Activated CD8-positive, alpha-beta memory T cell treated with anti-CD3 and anti-CD28 coated beads for 4 hours (primary cell): ENCODE measurements around the gene GLIPR2.
"Not testable (repeated sequence)": the region's sequence is repeated elsewhere in the genome, so short reads cannot be mapped to it uniquely, and the experiment has no call there.

ENCODE experiments used
- DNase-seq, 2 donors: peaks; one replicate each; pipeline ENCODE4 v3.0.0-alpha.2; 2020; ENCODE audit warnings: low read depth in 2 of 2

Gene GLIPR2, protein sequence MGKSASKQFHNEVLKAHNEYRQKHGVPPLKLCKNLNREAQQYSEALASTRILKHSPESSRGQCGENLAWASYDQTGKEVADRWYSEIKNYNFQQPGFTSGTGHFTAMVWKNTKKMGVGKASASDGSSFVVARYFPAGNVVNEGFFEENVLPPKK

DNA sequence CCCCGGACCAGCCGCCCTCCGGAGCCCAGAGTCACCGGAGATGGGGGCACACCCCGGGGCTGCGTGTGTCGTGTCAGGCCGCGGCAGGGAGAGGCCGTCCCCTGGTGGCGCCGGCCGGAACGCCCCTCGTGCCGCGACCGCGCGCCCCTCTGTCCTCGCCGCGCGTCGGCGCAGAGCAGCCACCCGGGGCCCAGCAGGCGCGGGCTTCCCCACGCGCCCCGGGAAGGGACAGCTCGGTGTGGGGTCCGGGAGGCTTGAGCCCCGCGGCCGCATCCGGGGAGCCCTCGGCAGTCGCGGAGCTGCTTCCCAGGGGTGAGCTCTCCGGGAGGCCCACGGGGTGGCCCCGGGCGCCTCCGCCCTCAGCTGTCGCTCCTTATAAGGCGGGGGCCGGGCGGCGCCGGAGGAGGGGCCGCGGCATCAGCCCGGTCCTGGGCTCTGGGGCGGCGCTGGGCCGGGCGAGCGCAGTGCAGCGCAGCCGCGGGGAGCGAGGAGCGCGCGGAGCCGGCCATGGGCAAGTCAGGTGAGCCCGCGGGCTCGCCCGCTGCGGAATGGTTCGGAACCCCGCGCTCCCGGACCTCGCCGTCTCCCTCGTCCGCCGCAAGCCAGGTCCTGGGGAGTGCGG, at the start of gene GLIPR2:
Gene GLIPR2 (plus strand): TSS at position 462 of the 622 bp plus-strand sequence. CDS start 46 bp downstream, at position 508.
- DNase-seq, result peak; percentile 36 to 63

DNA sequence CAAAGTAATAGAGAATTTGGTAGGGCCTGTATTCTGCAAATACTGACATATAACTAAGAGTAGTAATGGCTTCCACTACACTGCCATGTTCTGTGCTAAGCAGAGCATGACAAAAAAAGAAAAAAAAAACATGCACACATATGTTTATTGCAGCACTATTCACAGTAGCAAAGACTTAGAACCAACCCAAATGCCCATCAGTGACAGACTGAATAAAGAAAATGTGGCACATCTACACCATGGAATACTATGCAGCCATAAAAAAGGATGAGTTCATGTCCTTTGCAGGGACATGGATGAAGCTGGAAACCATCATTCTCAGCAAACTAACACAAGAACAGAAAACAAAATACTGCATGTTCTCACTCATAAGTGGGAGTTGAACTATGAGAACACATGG, 49.5 kb upstream of the GLIPR2 start:
- DNase-seq, result not testable (repeated sequence)

DNA sequence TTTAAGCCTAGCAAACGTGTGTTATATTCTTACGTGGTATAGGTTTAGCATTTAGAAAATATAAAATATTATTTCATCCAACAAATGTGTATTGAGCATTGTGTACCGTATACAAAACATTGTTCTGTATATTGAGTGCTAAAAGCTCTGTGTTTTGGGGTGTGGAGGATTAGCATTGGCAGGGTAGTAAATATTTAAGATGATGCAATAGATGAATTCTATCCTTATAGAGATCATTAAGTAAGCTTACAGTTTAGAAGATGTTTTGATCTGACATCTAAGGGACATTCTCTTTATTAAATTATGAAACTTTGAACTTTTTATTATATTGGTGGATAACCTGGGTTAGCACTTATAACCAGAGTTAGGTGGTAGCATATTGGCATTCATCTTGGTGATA, 48.5 kb upstream of the GLIPR2 start:
- DNase-seq, result no peak

DNA sequence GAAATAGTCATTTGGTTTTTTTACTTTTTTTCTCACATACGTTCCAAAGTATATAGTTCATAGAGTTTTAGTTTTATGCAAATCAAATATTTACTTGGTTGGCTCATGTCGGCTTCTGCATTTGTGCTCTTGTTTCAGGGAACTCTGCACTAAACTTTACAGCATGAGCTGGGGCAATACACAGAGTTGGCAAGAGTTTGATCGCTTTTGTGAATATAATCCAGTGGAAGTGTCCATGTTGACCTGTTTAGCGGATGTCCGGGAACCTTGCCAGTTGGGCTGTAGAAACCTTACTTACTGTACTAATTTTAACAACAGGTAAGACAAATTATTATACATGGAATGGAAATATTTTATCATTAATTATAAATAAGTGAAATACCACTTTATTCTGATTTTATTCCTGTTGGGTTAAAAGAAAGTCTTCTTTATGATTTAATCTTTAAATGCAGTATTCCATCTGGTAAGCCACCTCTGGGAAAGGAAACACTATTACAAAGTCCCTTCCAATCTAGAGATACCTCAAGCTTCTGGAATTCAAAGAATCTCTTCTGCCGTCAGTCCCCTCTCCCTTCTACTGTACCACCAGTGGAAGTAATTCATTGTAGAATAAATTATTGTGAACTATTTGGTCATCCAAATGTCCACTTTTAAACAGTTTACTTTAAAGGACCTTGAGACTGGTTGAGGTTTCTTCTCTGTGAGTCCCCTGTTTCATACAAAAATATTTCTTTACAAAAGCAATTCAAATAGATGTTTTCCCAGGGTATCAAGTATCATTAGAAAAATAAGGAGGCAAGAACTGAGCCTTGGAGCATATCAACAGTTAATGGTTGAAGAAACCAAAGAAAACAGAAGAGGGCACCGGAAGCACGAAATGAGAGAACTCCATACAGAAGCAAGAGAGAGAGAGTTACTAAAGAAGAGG, 45.2 kb upstream of the GLIPR2 start:
- no peak for DNase-seq

DNA sequence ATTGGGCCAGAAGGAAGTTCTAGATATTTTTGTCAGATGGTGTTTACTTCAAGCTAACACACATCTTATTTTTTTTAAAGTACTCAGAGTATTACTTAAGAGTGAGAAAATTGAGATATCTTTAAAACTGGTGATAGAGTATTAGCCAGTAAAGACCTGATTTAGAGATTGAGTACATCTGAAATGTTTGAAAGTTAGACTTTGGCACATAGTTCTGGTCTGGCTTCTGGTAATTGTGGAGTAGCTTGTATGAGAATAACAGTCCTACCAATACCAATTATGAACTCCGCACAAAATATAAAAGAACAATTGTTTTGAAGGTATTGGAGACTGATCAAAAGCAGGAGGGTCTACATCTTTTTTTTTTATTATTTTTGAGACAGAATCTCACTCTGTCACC, 44.5 kb upstream of the GLIPR2 start:
- DNase-seq, result no peak

DNA sequence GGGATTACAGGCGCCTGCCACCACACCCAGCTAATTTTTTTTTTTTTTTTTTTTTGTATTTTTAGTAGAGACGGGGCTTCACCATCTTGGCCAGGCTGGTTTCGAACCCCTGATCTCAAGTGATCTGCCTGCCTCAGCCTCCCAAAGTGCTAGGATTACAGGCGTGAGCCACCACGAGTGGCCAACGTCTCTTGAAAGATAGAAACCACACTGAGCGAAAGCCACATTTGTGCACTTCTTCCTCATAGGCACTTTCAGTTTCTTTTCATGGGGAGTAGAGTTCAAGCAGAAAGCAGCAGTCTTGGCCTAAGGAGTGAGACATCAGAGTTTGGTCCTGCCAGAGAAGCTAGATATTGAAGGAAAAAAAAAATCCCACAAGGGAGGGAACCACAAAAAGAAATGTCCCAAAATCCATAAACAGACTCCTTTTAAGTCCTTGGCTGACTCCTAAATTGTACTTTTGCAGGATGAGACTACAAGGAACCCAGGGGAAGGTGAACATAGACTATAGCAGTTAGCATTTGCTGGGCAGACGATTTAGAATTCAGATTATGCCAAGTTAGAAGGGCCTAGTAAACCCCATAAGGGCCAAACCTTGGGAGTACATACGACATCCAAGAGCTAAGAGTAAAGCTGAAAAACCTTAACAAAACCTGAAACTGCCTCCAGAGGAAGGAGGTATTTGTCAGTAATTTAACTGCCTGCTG, 43.9 kb upstream of the GLIPR2 start:
- DNase-seq, result no peak

DNA sequence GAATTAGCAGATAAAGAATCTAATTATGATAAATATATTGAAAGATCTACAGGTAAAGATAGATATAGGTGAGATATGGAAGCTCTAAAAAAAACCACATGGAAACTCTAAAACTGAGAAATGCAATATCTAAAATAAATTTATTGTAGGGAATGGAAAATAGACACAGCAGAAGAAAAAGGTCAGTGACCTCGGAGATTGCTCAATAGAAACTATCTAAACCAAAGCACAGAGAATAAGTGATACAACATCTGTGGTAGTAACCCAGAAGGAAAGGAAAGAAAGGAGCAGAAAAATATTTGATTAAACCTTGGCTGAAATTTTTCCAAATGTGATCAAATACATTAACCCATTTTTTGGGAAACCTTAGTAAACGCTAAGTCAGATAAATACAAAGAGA, 43.1 kb upstream of the GLIPR2 start:
- no peak for DNase-seq

DNA sequence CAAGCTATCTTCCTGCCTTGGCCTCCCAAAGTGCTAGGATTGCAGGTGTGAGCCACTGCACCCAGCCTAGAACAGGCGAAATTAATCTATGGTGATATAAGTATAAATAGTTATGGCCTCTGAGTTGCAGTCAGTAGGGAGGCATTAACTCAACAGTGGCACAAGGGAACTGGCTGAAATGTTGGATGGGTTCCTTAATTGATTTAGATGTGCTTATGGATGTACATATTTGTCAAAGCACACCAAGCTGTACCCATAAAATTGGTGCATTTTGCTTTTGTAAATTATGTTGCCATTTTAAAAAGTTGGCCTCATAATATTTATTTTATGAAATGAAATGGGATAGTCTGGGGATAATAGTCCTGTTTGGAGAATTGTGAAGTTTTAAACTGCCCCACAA, 36.8 kb upstream of the GLIPR2 start:
- DNase-seq, result no peak

DNA sequence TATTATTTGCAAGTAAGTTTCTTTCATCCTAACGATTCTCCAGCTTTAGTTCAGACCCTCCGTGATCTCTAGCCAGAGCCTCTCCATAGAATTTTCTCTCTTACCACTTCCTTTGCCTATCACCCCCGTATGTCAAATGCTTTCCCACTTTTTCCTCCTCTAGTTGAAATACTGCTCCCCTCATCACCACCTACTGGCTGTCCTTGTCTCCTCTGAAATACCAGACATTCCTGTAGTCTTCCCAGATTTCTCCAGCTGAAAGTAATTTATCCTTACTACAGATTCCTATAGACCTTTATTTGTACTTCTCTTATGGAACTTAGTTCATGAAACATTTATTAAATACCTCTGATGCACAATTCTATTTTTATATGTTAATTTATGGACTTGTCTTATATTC, 36.0 kb upstream of the GLIPR2 start:
- no peak for DNase-seq

DNA sequence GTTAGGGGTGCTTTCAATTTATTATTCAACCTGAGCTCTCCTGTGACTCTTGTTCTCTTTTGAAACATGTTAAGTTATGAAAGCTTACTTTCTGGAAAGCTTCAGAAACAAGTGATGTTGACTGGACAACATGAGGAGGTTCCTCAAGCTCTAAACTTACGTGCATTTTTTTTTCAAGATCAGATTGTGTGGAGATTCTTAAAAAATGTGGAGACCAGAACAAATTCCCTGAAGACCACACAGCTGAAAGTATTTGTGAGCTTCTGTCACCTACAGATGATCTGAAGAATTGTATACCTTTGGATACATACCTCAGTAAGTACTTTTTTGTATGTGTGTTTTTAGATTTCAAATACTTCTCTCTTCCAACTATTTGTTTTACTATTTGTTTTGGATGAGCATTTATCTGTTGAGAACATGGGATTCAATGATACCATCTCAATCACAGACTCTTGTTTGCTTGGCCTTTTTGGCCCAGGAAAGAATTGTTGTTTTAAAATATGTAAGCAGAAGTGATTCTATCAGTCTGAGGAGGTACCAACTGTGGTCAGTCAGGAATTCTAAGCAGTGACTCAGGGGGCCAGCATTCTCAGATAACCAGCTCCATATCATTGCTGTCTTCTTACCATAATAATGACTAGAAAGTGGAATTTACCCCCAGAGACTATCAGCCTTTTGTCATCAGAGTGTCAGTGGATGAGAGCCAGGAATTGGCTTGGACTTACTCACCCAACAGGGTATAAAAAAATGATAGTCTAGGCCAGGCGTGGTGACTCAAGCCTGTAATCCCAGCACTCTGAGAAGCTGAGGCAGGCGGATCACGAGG, 34.4 kb upstream of the GLIPR2 start:
- DNase-seq, result no peak

DNA sequence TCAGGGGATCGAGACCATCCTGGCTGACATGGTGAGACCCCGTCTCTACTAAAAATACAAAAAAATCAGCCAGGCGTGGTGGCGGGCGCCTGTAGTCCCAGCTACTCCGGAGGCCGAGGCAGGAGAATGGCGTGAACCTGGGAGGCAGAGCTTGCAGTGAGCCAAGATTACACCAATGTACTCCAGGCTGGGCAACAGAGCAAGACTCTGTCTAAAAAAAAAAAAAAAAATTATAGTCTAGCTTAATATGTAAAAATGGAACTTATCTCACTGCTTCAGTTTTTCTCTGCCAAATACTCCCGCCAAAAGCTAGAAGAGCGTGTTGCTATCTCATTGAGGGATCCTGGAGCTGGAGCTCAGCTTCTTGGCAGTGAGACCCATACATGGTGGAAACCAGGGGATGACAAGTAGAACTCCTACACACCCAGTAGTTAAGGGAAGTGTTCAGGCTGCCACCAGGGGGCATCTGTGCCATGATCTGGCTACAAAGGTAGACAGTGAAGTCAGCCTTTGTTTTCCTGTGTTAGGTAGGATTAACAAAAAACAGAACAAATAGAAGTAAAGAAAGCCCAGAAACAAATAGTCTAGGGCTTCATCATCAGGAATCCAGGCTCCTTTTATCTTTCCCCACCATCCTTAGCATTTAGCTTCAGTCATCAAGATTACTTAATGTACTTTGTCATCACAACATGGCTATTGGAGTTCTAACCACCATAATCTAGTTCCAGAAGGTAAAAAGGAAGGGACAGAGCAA, 33.6 kb upstream of the GLIPR2 start:
- peak; percentile 78 to 81 for DNase-seq

DNA sequence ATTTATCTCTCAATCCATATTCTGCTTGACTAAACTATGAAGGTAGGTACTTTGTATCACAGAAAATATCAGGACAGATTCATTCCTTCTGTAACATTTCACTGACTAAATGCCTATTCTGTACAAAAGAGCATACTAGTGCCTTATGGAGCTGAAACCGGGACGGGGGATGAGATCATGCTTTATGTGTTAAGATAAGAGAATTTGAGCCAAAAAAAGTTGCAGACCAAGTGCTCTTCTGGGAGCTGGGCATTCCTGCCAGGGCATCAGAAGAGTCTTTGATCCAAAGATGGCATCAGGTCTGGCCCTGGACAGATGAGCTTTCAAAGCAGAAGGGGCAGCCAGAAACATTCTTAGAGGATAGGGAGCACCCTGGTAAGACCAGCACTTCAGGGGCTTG, 27.5 kb upstream of the GLIPR2 start:
- no peak for DNase-seq

DNA sequence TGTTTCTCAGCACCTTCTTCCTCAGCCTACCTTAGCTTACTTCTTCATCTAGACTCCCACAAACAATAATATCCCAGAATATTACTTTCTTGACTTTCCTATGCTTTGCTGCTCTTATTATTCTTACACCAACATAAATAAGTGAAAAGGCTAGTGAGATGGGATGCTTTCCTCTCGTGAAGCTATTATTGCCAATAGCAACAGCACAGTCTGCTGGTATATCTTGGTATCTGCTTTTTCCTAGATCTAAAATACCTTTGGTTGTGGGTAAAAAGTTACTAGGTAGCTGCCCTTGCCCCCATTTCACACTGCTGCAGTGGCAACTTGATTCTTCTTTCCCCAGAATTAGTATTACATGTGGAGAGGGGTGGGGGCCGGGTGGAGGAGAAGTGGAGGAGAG, 26.1 kb upstream of the GLIPR2 start:
- DNase-seq, result no peak

DNA sequence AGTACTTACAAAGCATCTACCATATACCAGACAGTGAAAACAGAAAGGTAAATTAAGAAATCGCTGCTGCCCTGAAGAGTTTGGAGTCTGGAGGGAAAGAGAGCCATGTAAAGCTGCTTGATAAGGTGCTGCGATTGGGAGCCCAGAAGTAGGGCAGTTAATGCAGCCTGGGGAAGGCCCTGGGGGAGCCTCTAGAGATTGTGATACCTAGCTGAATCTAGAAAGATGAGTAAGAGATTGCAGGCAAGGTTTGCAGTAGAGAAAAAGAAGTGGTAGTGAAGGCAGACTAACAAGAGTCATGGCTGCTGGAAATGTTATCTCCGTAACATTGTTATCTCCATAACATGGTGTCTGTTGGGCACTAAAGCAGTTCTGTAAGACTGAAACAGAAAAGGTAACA, 24.0 kb upstream of the GLIPR2 start:
- DNase-seq, result no peak

DNA sequence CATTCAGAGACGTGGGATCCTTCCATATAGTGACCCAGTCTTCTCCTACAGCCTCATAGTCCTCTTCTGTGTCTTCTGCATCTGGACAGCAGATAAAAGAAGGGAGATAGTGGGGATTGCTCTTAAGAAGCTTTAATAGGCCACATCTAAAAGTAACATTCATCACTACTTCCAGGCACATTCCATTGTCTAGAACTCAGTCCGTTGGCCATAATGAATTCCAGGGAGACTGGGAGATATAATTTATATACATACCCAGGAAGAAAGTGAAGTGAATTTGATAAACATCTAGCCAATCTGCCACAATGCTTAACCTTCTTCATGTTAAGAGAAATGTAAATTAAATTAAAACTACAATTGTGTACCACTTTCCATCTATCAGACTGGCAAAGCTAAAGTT, 22.5 kb upstream of the GLIPR2 start:
- DNase-seq, result no peak

DNA sequence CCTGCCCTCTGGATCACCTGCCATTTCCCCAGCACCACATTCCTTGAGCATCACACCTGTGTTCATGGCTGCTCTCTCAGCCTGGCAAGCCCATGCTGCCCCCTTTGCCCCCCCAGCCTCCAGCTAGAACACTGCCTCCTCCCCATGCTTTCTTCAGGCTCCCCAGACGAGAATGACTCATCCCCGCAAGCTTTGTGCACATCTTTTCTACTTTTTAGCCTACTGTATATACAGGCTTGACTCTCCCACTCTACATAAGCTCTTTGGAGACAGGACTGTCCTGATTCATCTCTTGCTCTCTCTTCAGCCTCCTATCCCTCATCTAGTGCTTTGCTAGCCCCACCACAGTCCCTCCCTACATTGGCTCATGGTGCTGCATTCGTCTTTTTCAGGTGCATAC, 19.9 kb upstream of the GLIPR2 start:
- DNase-seq, result no peak

DNA sequence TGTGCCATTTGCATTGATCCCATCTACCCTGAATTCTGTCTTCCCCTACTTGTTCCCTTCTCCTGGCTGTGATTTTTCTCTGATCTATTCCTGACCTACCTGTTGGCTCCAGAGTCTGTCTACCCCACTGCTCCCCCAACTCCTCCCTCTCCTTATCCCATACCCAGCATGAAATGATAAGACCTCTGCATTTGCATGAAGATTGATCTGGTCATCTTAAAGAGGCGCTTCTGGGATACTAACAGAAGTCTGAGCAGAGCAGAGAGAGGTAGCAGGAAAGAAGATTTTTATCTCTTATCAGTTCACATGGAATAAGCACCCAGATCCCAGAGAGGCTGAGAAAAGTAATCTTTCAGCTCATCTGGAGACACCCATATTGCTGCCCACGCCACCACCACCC, 18.3 kb upstream of the GLIPR2 start:
- DNase-seq, result no peak

DNA sequence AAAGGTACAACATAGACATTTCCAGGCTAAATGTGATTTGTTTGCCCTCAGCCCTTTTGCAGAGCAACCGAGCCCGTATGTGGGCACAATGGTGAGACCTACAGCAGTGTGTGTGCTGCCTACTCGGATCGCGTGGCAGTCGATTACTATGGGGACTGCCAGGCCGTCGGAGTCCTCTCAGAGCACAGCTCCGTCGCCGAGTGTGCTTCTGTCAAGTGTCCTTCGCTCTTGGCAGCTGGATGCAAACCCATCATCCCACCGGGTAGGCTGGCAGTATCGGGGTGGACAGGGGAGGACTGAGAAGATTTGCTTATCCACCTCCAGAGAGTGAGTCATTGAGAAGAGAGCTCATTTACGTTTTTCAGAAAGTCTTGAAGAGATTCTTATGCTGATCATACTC, 17.8 kb upstream of the GLIPR2 start:
- DNase-seq, result no peak

DNA sequence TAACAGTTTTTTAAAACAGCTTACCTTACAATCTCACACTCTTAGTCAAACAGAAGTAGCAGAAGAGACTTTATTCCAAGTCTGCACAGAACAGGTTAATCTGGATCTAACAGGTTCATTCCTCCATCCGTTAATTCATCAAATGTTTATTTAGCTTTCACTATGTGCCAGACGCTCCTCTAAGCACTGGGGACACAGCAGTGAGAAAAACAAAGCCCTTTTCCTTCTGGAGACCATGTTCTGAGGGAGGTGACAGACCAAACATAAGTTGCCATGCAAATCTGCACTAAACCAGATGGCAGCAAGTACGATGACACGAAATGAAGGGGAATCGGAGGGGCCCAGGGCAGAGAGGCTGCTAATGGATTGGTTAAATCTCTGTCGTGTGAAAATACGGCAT, 17.1 kb upstream of the GLIPR2 start:
- no peak for DNase-seq

DNA sequence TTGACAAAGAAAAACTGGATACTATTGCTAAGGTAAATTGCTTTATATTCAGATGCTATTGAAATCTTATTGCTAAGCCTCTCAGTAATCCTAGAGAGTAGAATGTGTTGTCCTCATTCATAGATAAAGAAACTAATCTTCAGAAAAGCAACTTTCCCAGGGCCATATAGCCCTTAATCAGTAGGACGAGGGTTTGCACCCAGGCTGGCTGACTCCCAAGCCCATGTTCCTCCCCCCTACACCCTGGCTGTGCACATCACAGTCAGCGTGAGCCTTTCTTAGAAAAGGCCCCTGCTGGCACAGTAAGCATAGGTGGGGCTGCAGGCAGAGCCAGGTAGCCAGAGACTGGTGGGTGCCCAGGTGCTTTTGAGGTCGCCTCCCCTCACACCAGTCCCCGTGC, 15.8 kb upstream of the GLIPR2 start:
- DNase-seq, result no peak

DNA sequence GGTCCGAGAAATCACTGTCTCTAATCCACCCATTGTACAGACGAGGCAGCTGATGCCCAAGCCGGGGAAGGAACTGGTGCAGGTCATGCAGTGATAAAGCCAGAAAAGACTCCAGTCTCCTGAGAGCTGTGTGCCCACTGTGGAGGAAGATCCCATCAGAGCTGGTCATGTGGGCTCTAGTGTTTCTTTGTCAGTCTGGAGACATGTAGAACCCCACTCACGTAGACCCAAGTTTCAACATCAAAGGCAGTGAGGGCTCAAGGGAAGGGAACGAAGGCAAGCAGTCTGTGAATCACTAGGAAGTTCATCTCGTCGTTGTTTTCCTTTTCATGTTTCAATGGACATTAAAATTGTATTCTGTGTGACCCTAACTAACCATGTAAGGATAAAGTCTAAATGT, 14.6 kb upstream of the GLIPR2 start:
- no peak for DNase-seq
